Left renal pelvis (tissue), 4 donors: ENCODE data around the gene GALNS. TPM values are rescaled to one million over a fixed set of nuclear protein-coding genes. Genes with fewer than 3 reads are reported as not detected.
"Not testable (repeated sequence)": the region's sequence is repeated elsewhere in the genome, so short reads cannot be mapped to it uniquely, and the experiment has no call there.

Source experiments
- DNase-seq, 4 donors: peaks; one replicate each; pipeline ENCODE4 v3.0.0-alpha.2; 2013; ENCODE audit warnings: low read depth in 4 of 4, low spot score in 3 of 4
- polyA plus RNA-seq, 4 donors: library from polyadenylated mRNA; unstranded; fragments of 120-200 nt; gene quantifications; one replicate each; pipeline ENCODE4 v1.2.1, GENCODE V29; 2013; ENCODE audit not compliant: insufficient read length in 4 of 4

Gene GALNS
- polyA plus RNA-seq, 4 donors, result 19.8 to 26.7 (median 22.1) TPM

DNA sequence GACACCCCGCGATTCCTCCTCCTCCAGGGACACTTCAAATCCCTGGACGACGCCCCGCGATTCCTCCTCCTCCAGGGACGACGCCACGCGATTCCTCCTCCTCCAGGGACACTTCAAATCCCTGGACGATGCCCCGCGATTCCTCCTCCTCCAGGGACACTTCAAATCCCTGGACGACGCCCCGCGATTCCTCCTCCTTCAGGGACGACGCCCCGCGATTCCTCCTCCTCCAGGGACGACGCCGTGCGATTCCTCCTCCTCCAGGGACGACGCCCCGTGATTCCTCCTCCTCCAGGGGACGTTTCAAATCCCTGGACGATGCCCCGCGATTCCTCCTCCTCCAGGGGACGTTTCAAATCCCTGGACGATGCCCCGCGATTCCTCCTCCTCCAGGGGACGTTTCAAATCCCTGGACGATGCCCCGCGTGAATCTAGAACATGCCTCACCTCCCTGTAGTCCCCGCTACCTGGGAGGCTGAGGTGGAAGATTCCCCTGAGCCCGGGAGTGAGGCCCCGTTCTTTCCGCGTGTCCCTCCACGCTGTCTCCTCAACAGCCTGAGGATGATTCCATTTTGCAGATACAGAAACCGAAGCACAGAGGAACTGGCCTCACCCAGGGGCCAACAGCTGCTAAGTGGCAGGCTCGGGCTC lies 33.1 kb upstream of the GALNS start:
- DNase-seq, result not testable (repeated sequence)

DNA sequence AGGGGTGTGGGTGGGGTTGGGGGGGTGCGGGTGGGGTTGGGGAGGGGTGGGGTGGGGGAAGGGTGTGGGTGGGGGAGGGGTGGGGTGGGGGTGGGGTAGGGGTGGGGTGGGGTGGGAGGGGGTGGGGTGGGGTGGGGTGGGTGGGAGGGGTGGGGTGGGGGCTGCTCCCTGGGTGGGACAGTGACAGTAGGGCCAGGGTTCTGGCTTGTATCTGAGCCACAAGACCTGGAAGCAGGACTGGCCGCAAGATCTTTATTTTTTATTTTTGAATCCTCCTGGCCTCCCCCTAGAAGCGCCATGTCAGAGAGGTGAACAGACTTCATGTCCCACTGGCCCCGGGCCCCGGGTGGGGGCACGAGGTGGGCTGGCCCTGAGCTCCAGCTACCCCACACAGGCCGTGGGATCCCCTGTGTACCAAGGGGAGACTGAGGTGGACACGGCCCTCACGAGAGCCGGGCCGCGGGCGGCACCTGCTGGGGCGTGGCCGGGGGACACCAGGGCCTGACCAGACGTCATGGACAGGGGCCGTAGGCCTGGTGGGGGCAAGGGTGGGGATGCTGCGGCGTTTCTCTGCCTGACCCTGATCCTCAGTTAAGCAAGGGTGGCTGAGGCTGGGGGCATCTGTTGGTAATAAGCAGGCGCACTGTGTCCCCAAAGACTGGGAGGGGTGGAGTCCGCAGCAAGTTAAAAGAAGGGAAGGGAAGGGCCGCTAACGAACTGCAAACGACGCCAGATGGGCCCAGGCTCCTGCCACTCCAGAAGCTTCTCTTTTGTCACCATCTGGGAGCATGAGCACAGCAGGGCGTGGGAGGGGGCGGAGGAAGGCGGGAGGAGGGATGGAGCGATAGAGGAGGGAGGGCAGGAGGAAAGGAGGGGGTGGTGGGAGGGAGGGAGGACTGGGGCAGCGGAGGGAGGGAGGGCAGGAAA lies 32.0 kb upstream of the GALNS start:
- DNase-seq, result no peak

DNA sequence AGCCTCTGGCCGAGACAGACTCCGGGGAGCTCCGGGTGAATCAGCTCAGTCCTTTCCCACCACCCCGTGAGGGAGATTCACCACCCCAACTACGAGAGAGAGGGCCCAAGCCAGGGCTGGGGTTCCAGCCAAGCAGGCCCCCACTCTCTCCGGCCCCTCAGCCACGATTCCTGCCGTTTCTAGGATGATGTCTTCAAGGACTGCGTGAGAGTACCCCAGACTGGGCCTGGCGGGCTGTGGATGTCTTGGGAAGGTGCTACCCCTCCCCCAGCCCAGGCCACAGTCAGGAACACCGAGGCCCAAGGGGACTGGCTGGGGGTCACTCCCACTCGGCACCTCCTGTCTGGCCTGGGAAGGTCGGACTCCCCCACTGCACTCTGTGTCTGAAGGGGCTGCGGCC lies 31.3 kb upstream of the GALNS start:
- DNase-seq, result no peak

DNA sequence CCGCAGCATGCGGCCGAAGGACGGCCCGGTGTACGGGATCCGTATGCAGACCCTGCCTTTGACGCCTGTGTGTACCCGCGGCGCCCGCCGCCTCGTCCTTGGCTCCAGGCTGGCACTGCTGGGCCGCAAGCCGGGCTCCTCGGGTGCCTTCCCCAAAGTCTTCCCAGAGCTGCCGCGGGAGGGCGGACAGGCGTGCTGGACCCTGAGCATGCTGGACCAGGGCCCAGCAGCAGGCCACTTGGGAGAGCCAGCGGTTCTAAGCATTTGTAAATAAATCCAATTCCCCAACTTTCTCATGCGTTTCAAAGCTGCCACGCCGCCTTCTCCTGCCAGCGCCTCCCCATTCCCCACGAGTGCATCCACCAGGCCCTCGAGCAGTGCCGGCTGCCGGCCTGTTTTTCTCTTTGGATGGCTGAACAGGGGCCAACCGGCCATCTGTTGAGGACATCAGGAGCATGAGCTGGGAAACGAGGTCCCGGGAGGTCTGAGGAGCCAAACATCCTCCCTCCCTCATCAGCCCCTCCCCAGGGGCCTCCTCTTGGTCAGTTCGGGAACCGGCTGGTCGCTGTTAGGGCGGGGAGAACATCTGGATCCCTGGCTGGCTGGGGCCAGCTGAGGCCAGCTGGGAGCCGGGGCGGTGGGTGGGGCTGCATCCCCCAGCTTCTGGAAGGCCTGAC lies 30.2 kb upstream of the GALNS start:
- DNase-seq, result peak in 3 of 4 donors; percentile 16 to 35 (median 34)

DNA sequence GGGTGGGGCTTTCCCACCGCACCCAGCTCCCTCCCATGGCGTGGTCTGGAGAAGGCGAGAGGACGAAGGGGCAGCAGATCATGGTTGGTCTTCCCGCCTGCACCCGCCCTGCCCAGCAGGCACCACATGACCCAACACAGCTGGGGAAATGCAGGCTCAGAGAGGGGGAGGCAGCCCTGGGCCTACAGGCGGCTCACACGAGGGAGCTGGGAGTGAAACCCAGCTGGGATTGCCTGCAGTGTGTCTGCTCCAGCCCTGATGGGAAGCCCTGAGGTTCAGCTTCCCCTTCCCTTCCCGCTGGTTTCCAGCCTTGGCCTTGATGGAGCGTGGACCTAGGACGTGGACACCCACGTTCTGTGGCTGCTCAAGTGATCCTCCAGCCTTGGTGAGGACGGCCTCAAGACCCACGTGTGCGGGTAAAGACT lies 29.7 kb upstream of the GALNS start:
- DNase-seq, result no peak

DNA sequence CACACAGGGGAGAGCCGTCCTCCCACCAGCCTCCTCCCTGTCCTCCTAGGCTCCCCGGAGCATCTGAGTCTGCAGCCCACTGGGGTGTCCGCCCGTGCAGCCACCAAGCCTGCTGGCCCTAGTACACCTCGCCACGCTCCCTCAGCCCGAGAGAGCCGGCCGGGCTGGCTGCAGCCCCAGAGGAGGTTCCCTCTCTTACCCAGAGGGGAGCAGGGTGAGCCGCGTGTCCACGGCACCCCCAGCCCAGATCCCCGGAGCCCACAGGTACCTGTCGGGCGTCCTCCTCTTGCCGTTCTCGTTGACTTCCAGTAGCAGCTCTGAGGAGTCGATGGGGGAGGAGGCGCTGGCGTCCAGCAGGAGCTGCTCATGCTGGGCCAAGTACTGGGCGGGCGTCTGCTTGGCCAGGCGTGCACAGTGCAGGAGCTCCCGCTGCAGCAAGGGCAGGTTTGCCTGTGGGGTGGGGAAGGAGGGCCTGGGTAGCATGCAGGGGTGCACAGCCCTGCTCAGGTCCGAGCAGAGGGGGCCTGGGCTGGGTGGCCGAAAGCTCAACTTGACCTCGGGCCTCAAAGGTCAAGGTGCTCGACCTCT lies 29.0 kb upstream of the GALNS start:
- DNase-seq, result no peak

DNA sequence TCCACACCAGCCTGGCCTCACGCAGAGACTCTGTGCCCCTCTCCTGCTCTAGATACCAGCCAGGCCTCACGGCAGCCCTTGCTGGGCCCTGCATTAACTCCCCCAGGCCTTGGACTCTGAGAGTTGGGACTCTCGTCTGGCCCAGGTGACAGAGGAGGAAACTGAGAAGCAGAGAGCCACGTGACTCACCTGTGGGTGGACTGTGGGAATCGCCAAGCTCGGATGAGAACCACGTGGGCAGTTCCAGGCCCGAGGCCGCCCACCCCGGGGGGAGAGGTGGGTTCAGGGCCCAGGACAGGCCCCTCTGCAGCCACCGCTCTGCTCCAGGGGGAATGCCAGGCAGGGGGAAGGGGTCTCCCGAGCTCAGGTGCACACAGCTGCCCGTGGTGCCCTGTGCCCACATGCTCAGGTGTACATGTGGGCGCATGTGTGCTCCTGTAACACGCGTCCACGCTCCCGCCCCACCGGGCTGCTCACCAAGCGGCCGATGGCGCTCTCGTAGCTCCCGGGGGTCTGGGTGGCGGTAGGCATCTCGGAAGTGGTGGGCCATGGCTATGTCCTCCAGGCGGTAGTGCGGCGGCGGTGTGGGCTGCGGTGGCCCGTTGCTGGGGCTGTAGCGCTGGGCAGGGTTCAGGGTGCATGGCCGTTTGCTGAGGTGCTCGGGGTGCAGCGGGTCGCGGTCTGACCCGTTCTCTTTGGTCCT lies 28.0 kb upstream of the GALNS start:
- DNase-seq, result no peak

DNA sequence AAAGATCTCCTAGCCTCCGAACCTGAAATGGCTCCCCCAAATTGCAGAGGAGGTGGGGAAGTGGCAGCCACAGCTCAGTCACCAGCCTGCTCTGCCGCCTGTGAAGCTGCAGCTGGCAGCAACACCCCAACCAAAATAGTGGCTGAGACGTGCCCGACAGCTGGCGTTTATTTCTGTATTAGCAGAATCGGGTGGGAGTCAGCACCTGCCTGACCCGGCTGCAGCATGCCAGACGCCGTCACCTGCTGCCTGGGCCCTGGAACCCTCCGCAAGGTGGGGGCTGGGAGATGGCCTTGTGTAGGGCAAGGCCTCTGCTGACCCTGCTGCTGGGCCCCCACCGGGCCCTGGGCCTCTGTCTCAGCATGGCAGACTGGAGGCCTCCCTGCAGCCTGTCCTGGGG lies 27.2 kb upstream of the GALNS start:
- DNase-seq, result no peak

DNA sequence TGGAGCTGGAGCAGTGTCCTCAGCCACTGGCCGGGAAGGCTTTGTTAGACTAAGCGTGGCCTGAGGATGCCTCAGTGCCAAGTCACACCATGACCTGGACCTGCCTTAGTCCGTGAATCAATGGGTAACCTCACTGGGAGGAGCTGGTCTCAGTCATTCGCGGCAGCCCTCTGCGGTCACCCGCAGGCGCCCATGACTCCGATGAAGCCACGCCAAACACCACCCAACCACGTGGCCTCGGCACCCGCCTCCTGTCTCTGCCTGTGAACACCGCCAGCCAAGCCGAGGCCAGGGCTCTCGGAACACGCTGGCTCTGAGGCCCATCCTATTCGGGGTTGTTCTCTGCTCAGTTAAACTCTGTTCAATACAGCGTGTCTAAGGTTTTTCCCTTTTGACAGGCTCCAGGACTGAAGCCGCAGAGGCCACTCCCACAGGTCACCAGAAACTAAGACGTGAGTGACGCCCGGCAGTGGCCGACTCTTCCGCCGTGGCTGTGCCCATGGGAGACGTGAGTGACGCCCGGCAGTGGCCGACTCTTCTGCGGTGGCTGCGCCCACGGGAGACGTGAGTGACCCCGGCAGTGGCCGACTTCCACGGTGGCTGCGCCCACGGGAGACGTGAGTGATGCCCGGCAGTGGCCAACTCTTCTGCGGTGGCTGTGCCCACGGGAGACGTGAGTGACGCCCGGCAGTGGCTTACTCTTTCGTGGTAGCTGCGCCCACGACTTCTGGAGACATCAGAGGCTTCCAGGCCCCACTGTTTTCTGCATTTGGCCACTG lies 26.6 kb upstream of the GALNS start:
- DNase-seq, result no peak

DNA sequence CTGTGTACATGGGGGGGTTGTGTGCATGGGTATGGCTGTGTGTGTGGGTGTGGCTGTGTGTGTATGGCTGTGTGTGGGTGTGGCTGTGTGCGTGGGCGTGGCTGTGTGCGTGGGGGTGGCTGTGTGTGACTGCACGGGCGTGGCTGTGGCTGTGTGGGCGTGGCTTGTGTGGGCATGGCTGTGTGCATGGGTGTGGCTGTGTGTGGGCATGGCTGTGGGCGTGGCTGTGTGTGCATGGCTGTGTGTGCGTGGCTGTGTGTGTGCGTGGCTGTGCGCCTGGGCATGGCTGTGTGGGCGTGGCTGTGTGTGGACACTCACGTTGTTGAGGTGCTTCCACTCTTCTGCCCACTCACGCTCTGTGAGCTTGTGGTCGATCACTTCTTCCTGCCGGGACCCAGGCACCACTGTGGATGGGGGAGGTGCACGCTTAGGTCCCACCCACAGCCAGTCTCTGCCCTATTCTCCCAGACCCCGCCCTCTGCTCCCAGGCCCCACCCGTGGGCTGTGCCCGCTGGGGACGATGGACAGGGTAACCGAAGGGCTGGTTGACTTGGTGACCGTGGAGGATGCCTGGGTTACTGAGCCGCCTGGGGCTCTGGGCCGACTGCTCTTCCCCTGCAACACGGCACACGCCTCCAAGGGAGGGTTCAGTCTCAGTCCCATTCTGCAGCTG lies 25.7 kb upstream of the GALNS start:
- no peak for DNase-seq

DNA sequence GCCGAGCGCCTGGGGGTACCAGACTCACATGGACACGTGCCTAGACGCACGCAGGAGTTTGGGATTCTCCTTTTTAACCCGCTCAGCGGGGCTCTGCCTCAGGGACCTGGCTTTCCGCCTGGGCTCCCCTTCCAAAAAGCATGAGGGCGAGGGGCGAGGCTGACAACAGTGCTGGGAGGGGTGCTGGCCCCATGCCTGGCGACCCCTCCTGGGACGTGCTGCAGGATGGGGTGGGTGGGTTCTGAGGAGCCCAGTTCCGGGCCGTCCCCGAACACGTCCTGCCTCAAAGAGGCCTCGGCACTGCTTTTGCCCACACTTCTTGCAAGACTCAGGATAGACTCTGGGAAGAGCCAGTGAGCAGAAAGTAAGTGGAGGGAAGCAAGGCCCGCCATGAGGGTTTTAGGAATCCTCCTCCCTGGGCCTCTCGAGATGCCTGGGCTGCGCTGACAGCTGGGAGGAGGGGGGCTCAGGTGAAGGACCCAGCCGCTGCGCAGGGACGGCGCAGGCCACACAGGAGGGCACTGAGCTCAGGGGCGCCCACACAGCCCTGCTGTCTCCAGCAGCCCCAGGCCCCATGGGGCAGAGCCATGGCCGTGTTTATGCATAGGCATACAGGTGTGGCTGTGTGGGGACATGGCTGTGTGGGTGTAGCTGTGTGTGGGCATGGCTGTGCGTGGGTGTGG lies 25.1 kb upstream of the GALNS start:
- no peak for DNase-seq

DNA sequence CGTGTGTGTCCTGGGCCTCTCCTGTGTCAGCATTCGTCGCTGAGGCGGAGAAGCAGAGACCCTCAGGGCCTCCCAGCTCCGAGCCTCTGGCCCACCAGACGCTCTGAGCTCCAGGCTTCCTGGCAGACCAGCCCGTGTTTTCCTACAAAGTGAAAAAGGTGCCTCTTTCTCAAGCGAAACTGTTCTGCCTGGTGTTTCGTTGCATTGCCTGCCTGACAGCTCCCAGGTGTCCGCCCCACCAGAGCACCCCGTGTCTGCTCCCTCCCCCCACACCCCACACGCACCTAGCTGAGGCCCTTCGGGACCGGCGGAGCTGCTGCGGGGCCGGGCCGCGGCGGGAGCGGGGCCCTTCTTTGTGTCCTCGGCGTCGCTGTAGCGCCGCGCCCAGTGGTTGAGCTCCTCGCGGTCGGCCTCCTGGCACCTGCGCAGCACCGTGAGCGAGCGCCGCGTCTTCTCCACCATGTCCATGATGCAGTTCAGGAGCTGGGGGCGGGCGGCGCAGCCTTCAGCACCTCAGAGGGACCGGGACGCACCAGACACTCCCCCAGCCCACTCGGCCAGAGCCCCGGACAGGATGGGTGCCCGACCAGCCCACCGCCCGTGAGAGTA lies 24.4 kb upstream of the GALNS start:
- no peak for DNase-seq

DNA sequence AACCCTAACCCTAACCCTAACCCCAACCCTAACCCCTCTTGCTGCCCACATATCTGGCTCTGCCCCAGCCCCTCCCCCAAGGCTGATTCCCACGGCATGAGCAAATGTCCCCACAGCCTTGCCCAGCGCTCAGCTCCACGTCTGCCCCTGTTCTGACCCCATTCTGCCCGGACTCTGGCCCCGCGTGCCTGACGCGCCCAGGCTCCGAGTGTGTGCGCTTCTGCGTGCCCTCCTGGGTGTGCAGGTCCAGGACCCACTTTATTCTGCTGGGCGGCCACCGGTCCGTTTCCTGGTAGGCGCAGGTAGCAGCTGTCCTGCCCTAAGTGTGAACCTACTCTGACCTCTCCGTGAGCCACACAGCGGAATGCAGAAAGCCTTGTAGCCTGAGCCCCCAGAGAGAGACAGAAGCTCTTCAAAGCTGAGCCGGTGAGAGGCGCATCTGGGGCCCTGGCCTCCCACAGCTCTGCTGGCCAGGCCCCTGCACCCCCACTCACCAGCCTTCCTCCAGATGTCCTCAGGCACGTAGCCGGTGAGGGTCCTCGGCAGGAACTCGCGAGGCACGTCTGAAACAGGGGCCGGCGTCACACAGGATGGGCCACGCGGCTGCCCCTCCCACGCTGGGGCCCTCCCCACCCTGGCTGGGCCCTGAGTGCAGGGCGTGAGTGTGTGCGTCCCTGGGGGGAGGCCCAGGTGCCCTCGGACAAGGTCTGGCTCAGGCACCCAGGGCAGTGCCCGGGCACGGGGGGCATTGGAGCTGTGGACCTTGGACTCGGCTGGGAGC lies 23.7 kb upstream of the GALNS start:
- no peak for DNase-seq

DNA sequence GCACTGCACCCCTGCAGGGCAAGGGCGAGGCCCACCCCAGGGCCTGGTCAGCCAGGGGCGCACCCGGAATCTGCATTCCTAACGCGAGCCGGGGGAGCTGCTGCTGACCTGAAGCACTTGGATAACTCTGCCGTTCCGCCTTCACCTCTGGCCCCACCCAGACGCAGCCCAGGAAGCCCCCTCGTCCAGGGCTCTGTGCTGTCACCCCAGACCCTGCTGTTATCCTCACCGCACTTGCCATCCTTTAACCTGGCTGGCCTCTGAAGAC lies 23.0 kb upstream of the GALNS start:
- no peak for DNase-seq

DNA sequence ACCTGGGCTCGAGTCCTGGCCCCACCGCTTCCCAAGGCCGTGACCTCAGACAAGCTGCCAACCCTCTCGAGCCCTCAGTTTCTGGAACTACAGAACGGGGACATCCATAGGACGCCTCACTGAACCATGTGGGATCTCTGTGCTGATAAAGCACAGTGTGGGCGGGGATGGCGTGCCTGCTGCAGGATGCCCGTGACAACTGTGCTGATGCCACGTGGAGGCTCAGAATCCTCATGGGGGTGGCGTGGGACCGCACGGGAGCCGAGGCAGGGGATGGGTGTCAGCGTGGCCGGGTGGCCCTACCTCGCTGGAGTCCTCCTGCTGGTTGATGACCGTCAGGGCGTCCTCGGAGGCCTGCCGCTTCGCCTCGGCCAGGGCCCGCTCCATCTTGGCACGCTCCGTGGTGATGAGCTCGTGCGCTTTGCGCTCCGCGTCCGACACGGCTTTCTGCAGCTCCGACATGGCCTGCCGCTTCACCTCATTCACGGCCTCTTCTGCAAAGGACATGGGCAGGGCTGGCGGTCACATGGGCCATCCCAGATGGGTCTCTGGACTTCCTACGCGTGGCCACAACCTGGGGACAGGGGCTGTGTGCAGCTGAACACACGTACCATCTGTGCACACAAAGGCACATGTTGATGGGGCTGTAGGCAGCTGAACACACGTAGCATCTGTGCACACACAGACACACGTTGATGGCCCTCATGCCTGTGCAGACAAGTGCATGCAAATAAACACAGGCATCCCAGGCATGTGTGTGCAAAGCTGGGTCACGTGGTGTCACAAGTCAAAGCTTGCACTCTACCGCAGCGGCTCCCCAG lies 22.4 kb upstream of the GALNS start:
- DNase-seq, result no peak

DNA sequence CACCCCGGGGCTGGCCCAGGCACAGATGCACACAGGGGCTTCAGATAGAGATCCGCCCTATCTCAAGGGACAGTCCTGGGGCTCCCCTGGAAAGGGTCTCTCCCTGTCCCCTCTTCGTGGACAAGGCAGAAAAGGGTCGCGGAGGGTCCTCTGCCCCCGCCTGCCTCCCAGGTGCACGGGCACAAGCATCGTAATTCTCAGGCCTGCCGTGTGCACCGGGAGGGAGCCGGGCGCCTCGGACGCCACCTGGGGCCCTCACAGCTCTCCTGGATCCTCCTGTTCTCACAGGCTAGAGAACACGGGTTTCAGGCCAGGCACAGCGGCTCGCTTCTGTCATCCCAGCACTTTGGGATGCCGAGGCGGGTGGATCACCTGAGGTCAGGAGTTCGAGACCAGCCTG lies 21.6 kb upstream of the GALNS start:
- no peak for DNase-seq
